DMS153 treated with DMSO at 0.1 percent for 48 hours (cell line): ENCODE data around the gene METTL23.
A peak's percentile ranks its signal among the peaks of the same experiment; 100 is the strongest.
"Not testable (repeated sequence)": the region's sequence is repeated elsewhere in the genome, so short reads cannot be mapped to it uniquely, and the experiment has no call there.

Source experiments
- DNase-seq: peaks from one replicate; lab custom pipeline; 2025; ENCODE audit not compliant: unreplicated experiment; lab: John Stamatoyannopoulos, UW

METTL23 gene

DNA sequence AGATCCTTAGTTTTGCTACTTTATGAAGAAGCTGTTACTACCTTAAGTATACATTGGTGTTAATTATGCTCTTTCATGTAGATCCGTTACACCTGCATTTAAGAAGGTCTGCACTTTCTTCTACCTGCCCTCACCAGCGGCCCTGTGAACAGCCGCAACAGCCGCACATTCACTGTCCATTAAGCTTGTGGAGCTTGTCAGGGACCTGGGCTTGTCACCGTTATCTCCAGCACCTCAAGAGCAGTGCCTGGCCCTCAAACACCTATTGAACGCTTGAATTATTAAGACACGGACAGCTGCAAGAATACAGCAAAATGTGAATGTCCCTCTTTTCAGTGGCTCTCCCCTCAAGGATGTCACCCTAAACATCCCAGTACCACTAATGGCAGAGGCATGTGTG, 12.9 kb upstream of the METTL23 start:
- no peak for DNase-seq

DNA sequence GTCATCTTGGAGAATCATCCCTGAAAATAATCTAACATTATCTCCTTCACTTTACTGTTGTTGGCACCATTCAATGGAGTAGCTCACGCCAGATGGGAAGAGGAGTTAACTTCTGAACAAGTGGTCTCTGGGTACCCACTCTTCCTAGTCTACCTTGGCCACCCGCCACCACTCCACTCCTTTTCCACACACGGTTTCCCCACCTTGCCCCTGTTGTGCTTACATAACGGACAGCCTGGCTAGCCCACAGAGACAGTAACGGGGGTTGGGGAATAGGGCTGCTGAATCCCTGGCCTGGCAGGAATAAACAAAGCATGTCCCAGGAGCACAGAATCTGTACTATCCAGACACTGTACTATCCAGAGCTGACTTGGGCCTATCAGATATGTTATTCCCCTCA, 12.3 kb upstream of the METTL23 start:
- DNase-seq = no peak

DNA sequence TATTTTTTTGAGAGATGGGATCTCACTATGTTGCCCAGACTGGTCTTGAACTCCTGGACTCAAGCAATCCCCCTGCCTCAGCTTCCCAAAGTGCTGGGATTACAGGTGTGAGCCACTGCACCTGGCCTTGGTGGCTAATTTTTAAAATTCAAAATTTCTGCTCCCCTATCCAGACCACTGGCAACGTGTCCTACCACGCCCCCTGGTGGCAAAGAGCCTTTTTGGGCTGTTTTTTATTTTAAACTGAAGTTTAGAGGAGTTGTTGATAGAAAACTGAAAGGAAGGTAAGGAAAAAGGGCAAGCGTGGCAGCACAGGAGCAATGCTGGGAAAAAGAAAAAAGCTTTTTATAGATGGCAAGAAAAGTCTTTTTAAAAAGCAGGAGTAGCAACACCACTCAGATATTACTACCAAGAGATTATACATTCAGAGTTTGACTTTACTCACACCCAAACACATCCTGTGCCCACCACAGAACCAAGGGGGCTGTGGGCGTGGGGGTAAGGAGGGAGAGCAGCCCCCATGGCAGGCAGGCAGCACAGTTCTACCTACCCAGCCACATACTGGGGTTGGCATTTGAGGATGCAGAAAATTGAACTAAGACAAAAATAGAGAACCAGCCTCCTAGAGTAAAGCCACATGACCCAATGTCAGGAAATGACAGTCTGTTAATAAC, 11.7 kb upstream of the METTL23 start:
- no peak for DNase-seq

DNA sequence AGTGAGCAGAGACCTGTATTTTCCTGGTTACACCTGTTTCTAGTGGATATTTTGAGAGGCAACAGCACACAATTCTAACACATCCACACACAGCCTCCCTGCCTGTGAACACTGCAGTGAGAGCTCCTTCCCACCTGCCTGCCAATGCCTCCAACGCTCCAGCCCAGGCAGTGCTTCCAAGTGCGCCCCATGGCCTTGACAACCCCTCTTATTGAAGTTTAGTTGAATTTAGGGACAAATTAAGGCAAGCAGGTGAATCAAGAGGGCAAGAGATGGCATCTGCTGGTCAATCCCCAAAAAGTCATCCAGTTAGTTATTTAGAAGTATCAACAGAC, 11.2 kb upstream of the METTL23 start:
- no peak for DNase-seq

DNA sequence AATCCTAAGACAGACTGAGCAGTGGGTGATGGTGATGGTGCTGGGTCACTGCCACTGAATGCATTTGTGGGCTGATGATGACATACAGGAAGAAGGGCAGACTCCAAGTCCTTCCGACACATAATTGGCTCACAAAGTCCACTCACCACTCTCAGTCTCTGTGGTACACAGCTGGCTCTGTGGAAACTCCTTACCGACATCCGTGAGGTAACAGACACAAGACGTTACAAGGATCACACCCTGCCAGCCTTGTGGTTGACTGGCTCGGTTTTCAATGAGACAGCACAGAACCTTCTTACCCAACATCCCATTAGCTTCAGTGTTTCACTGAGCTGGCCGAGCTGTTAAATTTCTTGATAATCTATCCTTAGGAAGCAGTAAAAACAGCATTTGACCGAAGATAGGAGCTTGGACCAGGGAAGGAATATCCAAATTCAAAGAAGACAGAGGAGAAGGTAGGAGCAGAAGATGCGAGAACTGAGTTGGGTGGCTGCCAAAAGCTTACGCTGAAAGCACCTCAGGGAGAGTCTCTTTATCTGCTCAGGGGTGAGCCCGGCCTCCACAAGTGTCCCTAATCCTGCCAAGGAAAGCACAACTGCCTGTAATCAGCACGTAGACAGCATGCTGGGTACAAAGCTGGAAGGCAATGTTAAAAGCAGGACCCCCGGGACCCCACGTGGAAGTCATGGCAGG, 10.3 kb upstream of the METTL23 start:
- DNase-seq = no peak

DNA sequence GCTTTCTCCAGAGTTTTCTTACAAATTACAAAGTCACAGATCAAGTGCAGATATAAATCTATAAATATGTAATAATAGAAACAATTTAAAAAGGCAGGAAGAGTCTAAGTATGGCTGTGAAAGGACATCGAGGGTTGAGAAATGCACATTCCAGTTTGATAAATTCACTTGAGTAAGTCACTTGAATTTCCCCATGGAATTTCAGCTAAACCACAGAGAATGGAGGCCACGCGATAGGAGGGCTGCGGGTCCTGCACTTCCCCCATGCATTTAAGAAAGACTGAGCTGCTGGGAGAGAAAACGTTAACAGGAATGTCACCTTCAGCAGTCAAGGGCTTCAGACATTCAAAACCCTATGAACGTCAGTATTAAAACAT, 9.8 kb upstream of the METTL23 start:
- no peak for DNase-seq

DNA sequence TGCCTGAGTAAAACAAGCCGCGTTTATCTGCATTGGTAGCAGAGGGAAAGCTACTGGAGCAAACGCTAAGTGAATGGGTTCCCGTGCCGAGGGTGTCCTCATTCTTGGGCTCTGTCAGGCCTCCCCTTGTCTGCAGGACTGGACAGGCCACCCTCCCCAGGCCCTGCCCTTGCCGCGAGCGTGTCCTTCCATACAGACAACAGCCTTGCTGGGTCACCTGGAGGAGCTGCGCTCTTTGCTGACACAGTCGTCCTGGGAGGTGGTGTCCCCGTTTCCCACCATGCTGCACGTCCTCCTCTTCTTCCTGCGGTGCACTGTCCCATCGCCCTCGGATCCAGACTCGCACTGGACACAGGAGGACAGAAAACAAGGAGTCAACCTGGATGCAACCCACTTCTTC, 8.1 kb upstream of the METTL23 start:
- DNase-seq = no peak

DNA sequence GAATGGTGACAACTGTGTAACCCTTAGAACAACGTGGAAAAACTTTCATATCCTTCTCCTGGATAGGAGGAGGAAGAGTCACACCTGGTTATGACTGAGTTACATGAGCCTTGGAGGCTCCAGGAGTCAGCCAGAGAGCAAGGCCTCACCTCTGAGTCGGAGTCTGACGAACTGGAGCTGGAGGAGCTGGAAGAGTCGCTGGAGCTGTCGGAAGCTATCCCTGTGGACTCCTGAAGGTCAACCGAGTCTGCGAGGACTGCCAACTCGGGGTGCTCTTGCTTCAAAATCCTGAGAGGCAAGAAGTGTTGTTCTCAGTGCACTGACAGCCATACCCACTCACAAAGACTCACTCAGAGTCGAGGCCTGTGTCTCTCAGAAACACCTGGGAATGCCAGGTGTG, 6.4 kb upstream of the METTL23 start:
- no peak for DNase-seq

DNA sequence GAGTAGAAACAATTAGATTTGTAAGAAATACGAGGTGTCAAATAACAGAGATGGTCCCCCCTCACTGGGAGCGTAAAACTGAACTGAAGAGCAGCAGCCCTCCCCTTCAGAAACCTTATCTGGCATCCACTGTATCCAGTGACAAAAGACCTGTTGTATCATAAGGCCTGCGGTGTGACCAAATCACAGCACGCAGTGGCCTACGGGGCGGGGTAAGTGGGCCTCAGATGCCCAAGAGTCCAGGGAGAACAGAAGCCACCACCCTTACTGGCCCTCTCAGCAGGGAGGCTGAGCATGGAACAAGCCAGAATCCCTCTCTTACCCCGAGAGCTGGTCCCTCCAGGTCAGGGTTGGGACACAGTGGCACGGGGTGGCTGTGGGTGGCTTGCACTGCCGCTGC, 5.7 kb upstream of the METTL23 start:
- DNase-seq = no peak

DNA sequence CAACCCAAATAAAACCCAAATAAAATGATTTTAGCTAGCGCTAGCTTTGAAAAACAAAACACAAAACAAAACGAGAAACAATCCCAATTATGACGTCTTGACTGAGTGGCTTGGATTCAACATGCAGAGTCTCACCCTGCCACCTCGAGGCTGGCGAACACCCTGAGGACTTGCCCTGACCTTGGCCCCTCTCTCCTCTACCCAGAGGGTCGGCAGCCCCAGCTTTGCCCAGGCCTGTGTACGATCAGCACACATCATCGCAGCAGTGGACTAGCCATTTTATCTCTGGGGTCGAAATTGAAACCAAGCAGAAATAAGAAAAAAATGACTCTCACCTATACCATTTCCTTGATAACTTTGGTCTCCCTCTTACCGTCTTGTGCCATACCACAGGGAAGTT, 5.2 kb upstream of the METTL23 start:
- DNase-seq = no peak

DNA sequence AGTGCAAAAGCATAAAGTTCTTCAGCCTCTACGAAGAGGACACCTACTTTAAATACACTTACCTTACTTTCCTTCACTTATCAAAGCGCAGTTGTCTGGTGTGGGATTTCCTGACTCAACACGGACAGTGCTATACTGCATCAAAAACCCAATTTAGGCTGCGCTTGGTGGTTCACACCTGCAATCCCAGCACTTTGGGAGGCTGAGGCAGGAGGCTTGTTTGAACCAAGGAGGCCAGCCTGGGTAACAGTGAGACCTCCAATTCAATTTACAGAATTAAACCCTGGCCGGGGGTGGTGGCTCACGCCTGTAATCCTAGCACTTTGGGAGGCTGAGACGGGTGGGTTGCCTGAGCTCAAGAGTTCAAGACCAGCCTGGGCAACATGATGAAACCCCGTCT, 4.4 kb upstream of the METTL23 start:
- DNase-seq = no peak

DNA sequence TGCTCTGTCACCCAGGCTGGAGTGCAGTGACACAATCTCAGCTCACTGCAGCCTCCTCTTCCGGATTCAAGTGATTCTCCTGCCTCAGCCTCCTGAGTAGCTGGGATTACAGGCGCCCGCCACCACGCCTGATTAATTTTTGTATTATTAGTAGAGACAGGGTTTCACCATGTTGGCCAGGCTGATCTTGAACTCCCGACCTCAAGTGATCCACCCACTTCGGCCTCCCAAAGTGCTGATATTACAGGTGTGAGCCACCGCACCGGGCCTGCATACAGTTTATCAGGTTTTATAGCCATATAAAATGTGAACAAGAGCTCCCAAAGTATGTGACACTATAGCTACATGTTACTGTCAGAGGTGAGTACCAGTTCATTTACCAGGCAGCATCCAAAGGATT, 3.7 kb upstream of the METTL23 start:
- not testable (repeated sequence) for DNase-seq

DNA sequence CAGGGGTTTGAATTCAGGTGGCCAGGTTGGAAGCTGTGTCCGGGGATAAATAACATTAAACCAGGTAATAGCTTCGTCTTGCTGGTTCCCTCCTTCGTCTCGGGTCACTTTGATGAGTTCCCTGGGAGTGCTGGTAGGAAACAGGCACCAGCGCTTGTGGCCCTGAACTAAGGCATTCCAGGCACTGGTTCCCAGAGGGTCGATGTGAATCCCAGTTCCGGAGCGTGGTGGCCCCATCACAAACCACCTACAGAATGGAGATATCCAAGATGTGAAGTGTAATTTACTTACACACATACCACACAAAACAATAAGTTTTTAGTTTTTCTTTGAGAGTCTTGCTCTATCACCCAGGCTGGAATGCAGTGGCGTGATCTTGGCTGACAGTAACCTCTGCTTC, 2.8 kb upstream of the METTL23 start:
- no peak for DNase-seq

DNA sequence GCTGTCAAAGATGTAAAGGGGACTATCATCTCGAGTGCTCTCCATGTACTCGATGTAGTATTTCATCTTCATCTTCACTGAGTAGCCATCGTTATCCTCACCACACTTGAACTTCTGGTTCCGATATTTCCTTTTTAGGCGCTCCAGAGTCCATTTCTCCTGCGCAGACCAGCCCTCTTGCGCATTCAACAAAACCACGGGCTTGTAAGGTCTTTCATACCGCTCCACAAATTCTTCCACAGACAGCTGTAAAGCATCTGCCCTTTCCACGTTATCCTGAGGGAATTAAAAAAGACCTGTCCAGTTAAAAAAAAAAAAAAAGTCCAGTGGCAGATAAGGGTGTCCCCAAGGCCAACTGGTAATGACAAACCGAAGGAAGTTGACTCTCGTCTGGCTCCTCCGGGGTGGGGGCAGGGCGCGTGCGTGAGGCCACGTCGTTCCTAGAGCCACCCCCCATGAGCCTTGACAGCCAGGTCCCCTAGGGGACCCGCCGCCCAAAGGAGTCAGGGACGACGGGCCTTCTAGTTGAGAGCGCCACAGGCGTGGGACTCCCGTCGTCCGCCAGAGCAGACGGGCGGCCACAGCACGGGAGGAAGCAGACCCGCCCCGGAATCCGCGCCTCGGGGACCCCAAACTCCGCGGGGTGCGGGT, 934 bp upstream of the METTL23 start:
- DNase-seq = no peak

DNA sequence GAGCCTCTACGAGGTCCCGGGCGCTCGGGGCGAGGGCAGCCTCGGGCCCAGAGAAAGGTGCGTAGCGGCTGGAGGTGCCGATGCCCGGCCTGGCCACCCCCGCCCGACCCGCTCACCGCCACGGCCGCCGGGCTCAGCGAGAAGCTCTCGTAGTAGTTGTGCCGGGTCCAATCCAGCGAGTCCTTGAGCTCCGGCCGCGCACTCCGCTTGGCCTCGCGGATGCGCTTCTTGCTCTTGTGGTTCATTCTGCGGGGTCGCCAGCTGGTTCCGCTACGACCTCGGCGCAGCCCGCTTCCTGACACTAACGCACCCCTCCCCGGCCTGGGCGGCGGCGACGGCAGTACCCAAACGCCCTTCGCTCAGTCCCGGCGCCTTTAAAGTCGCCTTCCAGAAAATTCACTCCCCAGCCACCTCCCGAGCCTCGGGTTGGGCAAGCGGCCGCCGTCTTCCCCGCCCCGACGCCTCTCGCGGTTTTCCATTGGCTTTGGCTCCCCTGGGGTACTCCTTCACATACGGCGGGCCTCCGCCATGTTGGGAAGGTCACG, 336 bp upstream of the METTL23 start, which contains the start of gene JMJD6:
Gene JMJD6, minus strand, starts transcription at position 376 of the 545 bp plus-strand sequence. Its CDS starts 131 bp downstream, at position 245.
- peak; percentile 97 for DNase-seq

DNA sequence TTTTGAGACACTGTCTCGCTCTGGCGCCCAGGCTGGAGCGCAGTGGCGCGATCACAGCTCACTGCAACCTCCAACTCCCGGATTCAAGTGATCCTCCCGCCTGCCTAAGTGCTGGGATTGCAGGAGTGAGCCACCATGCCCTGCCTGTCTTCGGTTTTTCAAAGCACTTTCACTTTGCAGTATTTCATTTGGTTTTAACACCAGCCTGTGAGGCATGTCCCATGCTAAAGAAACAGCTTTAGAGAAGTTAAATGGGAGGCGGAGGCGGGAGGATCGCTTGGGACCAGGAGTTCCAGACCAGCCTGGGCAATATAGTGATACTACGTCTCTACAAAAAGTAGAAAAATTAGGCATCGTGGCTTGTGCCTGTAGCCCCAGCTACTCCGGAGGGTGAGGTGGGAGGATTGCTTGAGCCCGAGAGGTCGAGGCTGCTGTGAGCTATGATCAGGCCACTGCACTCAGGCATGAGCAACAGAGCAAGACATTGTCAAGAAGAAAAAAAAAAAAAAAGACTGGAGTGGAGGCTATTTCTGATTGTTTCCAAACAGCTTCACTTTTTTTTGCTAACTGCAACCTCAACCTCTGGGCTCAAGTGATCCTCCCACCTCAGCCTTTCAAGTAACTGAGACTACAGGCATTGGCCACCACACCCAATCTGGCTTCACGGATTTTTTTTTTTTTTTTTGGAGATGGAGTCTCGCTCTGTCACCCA, 1.3 kb downstream of the METTL23 start:
- no peak for DNase-seq

DNA sequence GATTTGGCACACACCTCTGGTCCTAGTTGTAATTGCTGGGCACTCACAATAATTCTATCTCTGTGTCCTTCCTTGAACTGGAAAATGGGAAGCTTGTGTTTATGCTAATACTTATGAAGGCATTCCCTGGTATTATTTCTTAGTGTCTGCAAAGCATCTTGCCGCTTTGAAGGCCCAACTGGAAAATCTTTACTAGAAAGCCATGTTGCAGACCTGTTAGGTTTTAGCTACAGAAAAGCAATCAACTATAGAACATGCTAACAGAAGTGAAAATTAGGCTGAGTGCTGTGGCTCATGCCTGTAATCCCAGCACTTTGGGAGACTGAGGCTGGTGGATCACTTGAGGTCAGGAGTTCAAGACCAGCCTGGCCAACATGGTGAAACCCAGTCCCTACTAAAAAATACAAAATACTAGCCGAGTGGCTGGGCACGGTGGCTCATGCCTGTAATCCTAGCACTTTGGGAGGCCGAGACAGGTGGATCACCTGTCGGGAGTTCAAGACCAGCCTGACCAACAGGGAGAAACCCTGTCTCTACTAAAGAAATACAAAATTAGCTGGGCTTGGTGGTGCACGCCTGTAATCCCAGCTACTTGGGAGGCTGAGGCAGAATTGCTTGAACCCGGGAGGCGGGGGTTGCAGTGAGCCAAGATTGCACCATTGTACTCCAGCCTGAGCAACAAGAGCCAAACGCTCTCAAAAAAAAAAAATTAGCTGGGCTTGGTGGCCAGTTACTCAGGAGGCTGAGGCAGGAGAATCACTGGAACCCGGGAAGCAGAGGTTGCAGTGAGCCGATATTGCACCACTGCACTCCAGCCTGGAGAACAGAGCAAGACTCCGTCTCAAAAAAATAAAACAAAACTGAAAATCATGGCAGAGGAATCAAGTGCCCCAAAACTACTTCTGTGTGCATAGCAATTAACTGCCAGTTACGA, 5.4 kb downstream of the METTL23 start:
- DNase-seq = not testable (repeated sequence)

DNA sequence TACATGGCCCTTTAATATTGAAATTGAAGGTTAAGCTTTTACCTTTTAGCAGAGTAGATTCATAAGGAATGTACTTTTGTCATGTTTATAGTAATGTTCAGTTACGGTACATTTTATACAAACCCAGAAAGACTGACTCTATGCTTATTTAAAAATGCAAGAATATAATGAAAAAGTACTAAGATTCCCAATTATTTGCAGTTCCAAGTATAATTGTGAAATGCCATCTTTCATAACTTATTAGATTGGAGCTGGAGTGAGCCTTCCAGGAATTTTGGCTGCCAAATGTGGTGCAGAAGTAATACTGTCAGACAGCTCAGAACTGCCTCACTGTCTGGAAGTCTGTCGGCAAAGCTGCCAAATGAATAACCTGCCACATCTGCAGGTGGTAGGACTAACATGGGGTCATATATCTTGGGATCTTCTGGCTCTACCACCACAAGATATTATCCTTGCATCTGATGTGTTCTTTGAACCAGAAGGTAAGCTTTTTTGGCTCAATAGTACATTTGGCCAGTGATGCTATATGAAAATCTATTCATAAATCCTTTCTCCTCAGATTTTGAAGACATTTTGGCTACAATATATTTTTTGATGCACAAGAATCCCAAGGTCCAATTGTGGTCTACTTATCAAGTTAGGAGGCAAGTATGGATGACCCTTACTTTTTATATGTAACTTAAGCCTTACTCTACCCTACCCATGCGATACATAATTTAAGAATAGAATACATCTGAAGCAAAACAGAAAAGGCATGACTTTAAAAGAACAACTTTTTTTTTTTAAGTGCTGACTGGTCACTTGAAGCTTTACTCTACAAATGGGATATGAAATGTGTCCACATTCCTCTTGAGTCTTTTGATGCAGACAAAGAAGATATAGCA, 6.3 kb downstream of the METTL23 start:
- DNase-seq = no peak

DNA sequence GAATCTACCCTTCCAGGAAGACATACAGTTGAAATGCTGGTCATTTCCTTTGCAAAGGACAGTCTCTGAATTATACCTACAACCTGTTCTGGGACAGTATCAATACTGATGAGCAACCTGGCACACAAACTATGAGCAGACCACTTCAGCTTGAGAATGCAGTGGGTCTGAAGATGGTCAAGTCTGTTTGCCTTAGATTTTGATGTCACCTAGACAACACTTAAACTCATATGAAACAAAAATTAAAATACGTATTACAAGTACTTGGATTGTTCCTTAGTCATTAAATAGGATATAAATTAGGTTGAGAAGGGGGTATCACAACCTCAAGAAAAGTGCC, 6.9 kb downstream of the METTL23 start:
- no peak for DNase-seq
